GM10248 (cell line): ENCODE measurements around the gene OSGEPL1.
A peak's percentile ranks its signal among the peaks of the same experiment; 100 is the strongest.

Experiments
- CTCF ChIA-PET: fragments of 300-600 bp; sonication (Branson Sonifier 250); formaldehyde crosslinking; extraction: SDS; loops from one replicate; lab custom pipeline; 2021; ENCODE audit warnings: antibody characterized with exemption; lab: Yijun Ruan, JAX
- POLR2A ChIA-PET: fragments of 350-650 bp; sonication (Branson Sonifier 250); formaldehyde crosslinking; extraction: SDS; loops from one replicate; lab custom pipeline; 2020; ENCODE audit warnings: antibody characterized with exemption; lab: Yijun Ruan, JAX
- DNase-seq: peaks from one replicate; pipeline ENCODE4 v3.0.0; 2012; ENCODE audit errors: extremely low spot score
- CTCF ChIP-seq: IDR thresholded peaks from 2 replicates; pipeline ENCODE4 v1.5.1; 2012; ENCODE audit warnings: mild to moderate bottlenecking, low read depth; ENCODE audit errors: extremely low read depth, missing control alignments, control extremely low read depth

The OSGEPL1 gene

GRCh38 chr2:189762551-189763298 lies at the start of gene OSGEPL1:
OSGEPL1 (minus strand) TSS chr2:189762792; CDS start chr2:189761640, 1,152 bp downstream.
- peak; percentile 68 for TF ChIP-seq CTCF
- POLR2A ChIA-PET = no interaction called here
- DNase-seq = peak; percentile 82
- CTCF ChIA-PET = interaction anchor here (0.7 to 6.5 kb wide), 24 partner anchors 12 to 1143 kb away, joined by 3 to 79 read pairs (median 5); partner anchors contain the start of genes ASNSD1, HIBCH, ORMDL1 and PMS1

GRCh38 chr2:189803431-189803830 lies 40.8 kb upstream of the OSGEPL1 start:
- CTCF ChIA-PET = no interaction called here
- POLR2A ChIA-PET = no interaction called here
- TF ChIP-seq CTCF = no peak
- DNase-seq = no peak

- CTCF ChIA-PET = interaction anchor here (1.4 kb wide), 1 partner anchor 12 kb away, joined by 5 read pairs; no protein-coding TSS in a partner anchor
- POLR2A ChIA-PET = no interaction called here
- DNase-seq = no peak
These were observed 39.9 kb upstream of the OSGEPL1 start for GRCh38 chr2:189802396-189802912.

GRCh38 chr2:189799531-189799930 lies 36.9 kb upstream of the OSGEPL1 start:
- DNase-seq = no peak
- no peak for TF ChIP-seq CTCF
- POLR2A ChIA-PET = no interaction called here
- CTCF ChIA-PET = interaction anchor here (0.8 to 3.0 kb wide), 6 partner anchors 8 to 251 kb away, joined by 3 to 18 read pairs (median 4); no protein-coding TSS in a partner anchor

More at GRCh38 chr2:189802396-189802912, 39.9 kb upstream of the OSGEPL1 start:
- TF ChIP-seq CTCF = no peak

- POLR2A ChIA-PET = interaction anchor here (0.6 kb wide), 1 partner anchor 1879 kb away, joined by 6 read pairs; no protein-coding TSS in a partner anchor
- TF ChIP-seq CTCF = no peak
- CTCF ChIA-PET = interaction anchor here (0.7 to 3.0 kb wide), 11 partner anchors 10 to 381 kb away, joined by 3 to 18 read pairs (median 4); a partner anchor contains a TSS
- no peak for DNase-seq
These were observed 36.4 kb upstream of the OSGEPL1 start for GRCh38 chr2:189799030-189799331.

GRCh38 chr2:189798312-189799029 lies 35.9 kb upstream of the OSGEPL1 start:
- peak; percentile 18 for DNase-seq
- POLR2A ChIA-PET = interaction anchor here (0.6 kb wide), 1 partner anchor 1879 kb away, joined by 6 read pairs; no protein-coding TSS in a partner anchor

More at GRCh38 chr2:189798312-189799029, 35.9 kb upstream of the OSGEPL1 start:
- CTCF ChIA-PET = interaction anchor here (0.7 to 3.0 kb wide), 12 partner anchors 10 to 382 kb away, joined by 3 to 18 read pairs (median 4); a partner anchor contains a TSS
- TF ChIP-seq CTCF = peak; percentile 47
